LNCaP clone FGC (cell line): ENCODE results near the gene LMAN2.

Experiments
- DNase-seq: peaks from one replicate; pipeline ENCODE4 v3.0.0-alpha.2; 2011; ENCODE audit warnings: low read depth
- H3K4me3 ChIP-seq: 2 replicates; pipeline ENCODE4 v1.5.1; 2011; ENCODE audit warnings: mild to moderate bottlenecking, low read depth, low read length, control low read depth
- TF ChIP-seq, protein P1 (sequence below): IDR thresholded peaks from 2 replicates; pipeline ENCODE4 v1.5.1; 2012; ENCODE audit warnings: mild to moderate bottlenecking; ENCODE audit not compliant: control insufficient read depth, insufficient read depth; ENCODE audit errors: extremely low read depth

The LMAN2 gene

DNA sequence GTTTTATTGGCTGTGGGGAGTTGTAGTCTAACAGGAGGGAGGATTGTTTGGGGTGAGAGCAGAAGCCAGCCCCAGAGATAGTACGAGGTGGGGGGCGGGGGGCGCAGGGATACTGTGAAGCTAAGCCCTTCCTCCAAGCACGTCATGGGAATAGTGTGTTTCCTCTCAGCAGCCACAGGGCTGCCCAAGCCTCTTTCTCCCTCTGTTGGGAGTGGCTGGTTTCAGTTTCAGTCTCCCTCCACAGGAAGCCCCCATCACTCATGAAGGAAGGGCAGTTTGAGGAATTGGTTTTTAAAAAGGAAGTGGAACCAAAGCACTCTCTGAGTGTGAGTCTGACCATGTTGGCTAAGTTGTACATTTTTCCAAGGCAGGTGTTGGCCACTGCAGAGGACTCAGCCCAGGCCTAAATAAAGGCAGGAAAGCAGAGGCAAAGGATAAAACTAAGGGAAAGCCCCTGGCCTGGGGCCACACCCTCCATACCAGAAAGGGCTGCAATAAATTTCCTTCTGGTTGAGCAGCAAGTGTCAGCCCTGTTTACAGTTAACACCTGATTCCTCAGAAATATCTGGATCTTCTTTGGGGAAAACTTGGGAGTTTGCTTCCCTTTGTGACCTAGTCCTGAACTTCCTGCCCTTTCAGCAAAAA is 51.1 kb downstream of the LMAN2 start:
- no peak overlapping the region for H3K4me3 ChIP-seq
- no peak for DNase-seq
- TF ChIP-seq, protein P1, sequence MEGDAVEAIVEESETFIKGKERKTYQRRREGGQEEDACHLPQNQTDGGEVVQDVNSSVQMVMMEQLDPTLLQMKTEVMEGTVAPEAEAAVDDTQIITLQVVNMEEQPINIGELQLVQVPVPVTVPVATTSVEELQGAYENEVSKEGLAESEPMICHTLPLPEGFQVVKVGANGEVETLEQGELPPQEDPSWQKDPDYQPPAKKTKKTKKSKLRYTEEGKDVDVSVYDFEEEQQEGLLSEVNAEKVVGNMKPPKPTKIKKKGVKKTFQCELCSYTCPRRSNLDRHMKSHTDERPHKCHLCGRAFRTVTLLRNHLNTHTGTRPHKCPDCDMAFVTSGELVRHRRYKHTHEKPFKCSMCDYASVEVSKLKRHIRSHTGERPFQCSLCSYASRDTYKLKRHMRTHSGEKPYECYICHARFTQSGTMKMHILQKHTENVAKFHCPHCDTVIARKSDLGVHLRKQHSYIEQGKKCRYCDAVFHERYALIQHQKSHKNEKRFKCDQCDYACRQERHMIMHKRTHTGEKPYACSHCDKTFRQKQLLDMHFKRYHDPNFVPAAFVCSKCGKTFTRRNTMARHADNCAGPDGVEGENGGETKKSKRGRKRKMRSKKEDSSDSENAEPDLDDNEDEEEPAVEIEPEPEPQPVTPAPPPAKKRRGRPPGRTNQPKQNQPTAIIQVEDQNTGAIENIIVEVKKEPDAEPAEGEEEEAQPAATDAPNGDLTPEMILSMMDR: no peak

DNA sequence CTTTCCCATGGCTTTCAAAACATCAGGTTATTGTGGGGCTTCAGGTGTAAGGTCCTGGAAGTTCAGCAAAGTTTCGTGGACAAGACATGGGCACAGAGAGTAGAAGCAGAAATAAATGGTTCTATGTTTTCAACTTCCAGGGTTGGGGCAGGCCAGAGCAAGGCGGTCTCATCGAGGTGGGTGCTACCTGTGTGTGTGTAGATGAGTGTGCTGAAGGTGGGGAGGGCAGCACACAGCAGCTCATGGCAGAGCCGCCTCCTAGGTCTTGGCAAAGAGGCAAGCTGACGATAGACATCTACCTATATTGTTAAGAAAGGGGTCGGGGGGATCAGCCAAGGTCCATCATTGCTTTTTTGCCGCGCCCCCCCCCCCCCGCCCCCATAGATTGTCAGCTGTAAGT is 51.8 kb downstream of the LMAN2 start:
- DNase-seq: no peak
- H3K4me3 ChIP-seq: no peak overlapping the region
- TF ChIP-seq, protein P1: no peak

DNA sequence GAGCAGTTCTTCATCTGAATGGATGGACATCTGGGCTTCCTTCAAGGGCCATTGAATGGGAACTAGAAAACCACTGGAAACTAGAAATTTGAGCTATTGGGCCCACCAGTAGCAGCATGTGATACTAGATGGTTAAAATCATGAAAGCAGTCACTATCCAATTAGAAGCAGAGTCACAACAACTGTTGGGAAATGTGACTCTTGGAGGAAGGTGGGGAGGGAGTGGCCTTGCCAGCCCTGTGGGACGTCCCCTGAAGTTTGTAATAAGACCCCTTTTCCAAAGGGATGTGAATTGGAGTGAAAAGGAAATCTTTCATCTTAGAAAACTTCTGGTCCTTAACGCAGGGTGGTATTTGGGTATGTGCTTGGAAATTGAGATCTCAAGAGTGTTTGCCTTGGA is 53.5 kb downstream of the LMAN2 start:
- H3K4me3 ChIP-seq: no peak overlapping the region
- no peak for DNase-seq
- TF ChIP-seq, protein P1: no peak

DNA sequence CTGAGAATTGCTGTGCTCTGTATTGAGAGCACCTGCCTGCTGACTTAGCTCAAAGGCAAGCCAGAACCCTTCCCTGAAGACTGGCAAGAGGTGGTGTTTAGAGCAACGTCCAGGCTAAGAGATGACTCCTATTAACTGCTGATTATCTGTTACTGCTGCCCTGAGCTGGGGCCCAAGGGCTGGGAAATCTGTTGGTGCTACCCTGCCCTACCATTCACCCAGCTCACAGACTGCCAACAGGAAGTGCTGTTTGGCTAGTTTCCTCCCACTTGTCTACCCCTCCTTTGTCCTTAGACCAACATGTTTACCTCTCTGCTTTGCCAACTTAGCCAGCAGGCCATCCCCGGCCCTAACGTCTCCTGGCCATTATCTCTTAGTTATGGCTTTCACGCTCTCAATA is 54.9 kb downstream of the LMAN2 start:
- peak; percentile 74 for DNase-seq
- TF ChIP-seq, protein P1: no peak
- H3K4me3 ChIP-seq: no peak overlapping the region

DNA sequence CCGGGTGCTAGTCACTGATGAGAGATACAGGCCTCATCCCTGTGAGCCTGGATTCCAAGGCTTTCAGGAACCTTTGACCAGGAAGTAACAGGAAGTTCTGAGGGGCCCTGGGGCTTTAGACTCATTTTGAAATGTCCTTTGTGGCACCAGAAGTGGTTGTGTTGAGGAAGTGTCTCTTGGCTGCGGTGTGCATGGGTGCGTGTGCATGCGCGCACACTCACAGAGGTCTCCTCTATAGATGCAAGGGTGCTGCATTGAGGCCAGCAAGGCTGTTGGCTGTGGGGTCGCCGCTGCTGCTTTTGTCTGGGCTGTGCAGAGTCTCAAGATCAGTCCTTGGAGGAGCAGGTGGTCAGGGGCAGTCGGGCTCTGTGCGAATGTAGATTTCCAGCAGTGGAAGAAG is 55.5 kb downstream of the LMAN2 start:
- no peak overlapping the region for H3K4me3 ChIP-seq
- TF ChIP-seq, protein P1: no peak
- no peak for DNase-seq

DNA sequence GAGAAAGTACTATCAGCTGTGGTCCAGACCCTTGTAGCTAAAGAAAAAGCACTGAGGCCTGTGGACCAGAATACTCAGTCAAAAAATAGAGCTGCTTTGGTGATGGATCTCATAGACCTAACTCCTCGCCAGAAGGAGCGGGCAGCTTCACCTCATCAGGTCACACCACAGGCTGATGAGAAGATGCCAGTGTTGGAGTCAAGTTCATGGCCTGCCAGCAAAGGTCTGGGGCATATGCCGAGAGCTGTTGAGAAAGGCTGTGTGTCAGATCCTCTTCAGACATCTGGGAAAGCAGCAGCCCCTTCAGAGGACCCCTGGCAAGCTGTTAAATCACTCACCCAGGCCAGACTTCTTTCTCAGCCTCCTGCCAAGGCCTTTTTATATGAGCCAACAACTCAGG is 56.8 kb downstream of the LMAN2 start:
- no peak for DNase-seq
- TF ChIP-seq, protein P1: no peak
- no peak overlapping the region for H3K4me3 ChIP-seq
